RWPE2 (cell line): Measurements from ENCODE around the gene DLG2.

Source experiments
- ATAC-seq: fragments of 200-7000 bp; cut with Tn5 transposase; 3 replicates; pipeline ENCODE4 v1.9.1; 2021; ENCODE audit warnings: low read depth
- DNase-seq: peaks from one replicate; pipeline ENCODE4 v3.0.0-alpha.2; 2020; ENCODE audit warnings: low spot score
- H3K27ac ChIP-seq: fragments of 450-650 bp; 2 replicates; pipeline ENCODE4 v1.5.1; 2017; ENCODE audit warnings: mild to moderate bottlenecking; ENCODE audit not compliant: poor library complexity, severe bottlenecking
- H3K27me3 ChIP-seq: fragments of 250-450 bp; sonication (Bioruptor Pico); 2 replicates; pipeline ENCODE4 v1.5.1; 2021; ENCODE audit warnings: mild to moderate bottlenecking, moderate library complexity; ENCODE audit not compliant: insufficient read depth, poor library complexity, severe bottlenecking
- H3K36me3 ChIP-seq: fragments of 250-450 bp; sonication (Bioruptor Pico); 2 replicates; pipeline ENCODE4 v1.5.1; 2020; ENCODE audit warnings: low read depth, mild to moderate bottlenecking, moderate library complexity
- H3K4me1 ChIP-seq: fragments of 250-450 bp; sonication (Bioruptor Pico); 2 replicates; pipeline ENCODE4 v1.5.1; 2021; ENCODE audit warnings: mild to moderate bottlenecking, moderate library complexity; ENCODE audit not compliant: insufficient read depth, poor library complexity, severe bottlenecking
- H3K4me3 ChIP-seq: fragments of 250-450 bp; sonication (Bioruptor Pico); 2 replicates; pipeline ENCODE4 v1.5.1; 2021; ENCODE audit warnings: mild to moderate bottlenecking, moderate library complexity; ENCODE audit not compliant: severe bottlenecking
- H3K9me3 ChIP-seq: fragments of 250-450 bp; sonication (Bioruptor Pico); 2 replicates; pipeline ENCODE4 v1.5.1; 2021; ENCODE audit warnings: mild to moderate bottlenecking, moderate library complexity; ENCODE audit not compliant: severe bottlenecking
- TF ChIP-seq, protein P1 (sequence below): fragments of 450-650 bp; IDR thresholded peaks from one replicate; pipeline ENCODE4 v1.5.1; 2017; ENCODE audit warnings: mild to moderate bottlenecking, moderate library complexity; ENCODE audit not compliant: poor library complexity, severe bottlenecking

Gene DLG2

DNA sequence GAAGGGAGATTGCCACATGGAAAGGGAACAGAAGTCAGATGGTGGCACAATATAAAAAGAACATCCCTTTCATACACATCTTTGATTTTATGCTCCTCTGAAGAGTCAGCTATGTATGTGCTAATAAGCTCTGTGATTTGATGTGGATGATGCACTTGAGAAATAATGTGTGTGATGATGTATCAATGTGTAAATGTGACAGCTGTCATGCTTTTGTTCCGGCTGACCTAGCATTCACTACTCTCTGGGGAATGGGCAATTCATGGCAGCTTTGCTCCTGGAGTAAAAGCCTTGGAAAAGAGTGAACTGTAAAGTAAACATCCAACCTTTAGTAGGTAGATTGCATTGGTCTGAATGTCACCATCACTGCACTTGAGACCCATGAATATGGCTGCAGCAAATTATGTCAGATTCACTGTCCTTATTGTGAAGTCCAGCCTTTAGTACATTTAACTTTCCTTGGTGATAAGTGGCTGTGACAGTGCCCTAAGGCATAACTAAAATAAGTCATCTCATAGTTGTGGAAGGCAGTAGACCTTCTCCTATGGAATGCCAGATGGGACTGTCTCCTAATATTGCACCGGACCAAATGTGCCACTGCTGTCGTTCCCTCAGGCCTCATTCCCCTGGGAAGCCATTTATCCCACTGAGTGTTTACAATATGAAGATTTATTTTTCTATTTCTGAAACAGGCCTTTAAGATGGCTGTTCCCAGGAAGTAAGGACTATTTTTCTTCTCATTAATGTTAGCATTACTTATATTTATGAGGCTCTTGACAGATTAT is 2162.8 kb downstream of the DLG2 start:
- Histone ChIP-seq H3K4me1 (no peaks in the 10 kb centered on the region), H3K9me3 (no peaks in the 10 kb centered on the region), H3K27ac (no peak overlapping the region), H3K27me3 (peaks cover 2% of the 10 kb centered on the region), H3K36me3 (no peaks in the 10 kb centered on the region), H3K4me3 (no peak overlapping the region)
- ATAC-seq = no peak
- TF ChIP-seq, protein P1, sequence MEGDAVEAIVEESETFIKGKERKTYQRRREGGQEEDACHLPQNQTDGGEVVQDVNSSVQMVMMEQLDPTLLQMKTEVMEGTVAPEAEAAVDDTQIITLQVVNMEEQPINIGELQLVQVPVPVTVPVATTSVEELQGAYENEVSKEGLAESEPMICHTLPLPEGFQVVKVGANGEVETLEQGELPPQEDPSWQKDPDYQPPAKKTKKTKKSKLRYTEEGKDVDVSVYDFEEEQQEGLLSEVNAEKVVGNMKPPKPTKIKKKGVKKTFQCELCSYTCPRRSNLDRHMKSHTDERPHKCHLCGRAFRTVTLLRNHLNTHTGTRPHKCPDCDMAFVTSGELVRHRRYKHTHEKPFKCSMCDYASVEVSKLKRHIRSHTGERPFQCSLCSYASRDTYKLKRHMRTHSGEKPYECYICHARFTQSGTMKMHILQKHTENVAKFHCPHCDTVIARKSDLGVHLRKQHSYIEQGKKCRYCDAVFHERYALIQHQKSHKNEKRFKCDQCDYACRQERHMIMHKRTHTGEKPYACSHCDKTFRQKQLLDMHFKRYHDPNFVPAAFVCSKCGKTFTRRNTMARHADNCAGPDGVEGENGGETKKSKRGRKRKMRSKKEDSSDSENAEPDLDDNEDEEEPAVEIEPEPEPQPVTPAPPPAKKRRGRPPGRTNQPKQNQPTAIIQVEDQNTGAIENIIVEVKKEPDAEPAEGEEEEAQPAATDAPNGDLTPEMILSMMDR = no peak
- no peak for DNase-seq

DNA sequence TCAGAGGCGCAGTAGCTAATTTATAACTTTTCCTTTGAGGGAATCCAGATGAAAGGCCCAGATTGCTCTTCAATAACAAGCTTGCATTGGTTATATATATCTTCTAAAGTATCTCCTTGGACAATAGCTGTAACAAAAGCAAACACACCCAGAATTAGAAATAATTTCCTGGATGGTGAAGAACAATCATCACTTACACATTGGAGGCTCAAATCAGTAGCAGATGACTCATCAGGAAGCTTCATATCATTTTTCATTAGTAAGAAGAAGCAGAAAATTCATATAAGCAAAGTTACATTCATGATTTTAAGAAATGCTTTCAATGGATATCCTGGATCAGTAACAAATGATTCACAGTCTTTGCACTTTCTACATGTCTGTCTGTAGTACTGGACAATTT is 2167.3 kb downstream of the DLG2 start:
- Histone ChIP-seq H3K27ac (no peak overlapping the region), H3K9me3 (no peaks in the 10 kb centered on the region), H3K36me3 (no peaks in the 10 kb centered on the region), H3K4me1 (no peaks in the 10 kb centered on the region), H3K4me3 (no peak overlapping the region), H3K27me3 (no peaks in the 10 kb centered on the region)
- ATAC-seq = no peak
- DNase-seq = no peak
- TF ChIP-seq, protein P1 = no peak

DNA sequence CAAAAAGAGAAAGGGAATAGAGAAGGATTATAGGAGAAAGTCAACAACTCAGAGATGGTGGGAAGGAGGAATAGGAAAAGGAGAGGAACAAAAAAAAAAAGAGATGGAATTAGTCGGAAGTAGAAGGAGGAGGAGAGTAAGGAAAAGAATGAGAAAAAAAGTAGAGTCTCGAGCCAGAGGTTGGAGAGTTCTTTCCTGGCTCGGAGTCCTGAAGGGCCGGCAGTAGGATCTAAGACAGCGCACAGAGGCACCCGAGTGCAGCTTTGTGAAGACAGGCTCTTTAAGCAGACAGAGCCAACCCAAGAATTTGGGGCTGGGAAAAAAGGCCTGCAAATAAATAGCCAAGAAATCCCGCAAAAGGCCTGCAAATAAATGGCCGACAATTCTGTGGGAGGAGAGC is 2170.6 kb downstream of the DLG2 start:
- H3K27ac ChIP-seq = no peak overlapping the region

DNA sequence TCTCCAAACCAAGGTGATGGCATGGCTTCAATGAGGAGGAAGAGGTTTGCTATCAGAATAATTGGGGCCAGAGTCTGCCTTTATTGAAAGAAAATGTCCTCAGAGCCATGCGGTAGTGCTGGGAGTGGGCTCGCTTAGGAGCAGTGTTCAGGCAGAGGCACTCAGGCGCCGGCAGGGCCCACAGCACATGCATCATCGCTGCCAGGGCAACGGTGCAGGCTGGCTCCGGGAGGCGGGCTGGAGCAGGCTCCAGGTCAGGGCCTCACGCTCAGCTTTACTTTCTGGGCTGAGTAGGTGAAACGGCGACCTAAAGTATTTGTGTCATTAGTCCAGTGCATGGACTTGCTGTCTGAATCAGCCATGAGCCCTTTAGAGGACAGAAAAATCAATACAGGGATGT is 2171.1 kb downstream of the DLG2 start:
- TF ChIP-seq, protein P1 = no peak
- H3K4me1 ChIP-seq = no peaks in the 10 kb centered on the region
- H3K4me3 ChIP-seq = no peak overlapping the region
- no peaks in the 10 kb centered on the region for H3K36me3 ChIP-seq
- DNase-seq (no peak), ATAC-seq (no peak)
- H3K27ac ChIP-seq = no peak overlapping the region
- no peaks in the 10 kb centered on the region for H3K27me3 ChIP-seq
- H3K9me3 ChIP-seq = no peaks in the 10 kb centered on the region

More for the DNA sequence above, 2170.6 kb downstream of the DLG2 start:
- DNase-seq = no peak
- Histone ChIP-seq H3K4me3 (no peak overlapping the region), H3K4me1 (no peaks in the 10 kb centered on the region), H3K36me3 (no peaks in the 10 kb centered on the region), H3K27me3 (no peaks in the 10 kb centered on the region), H3K9me3 (no peaks in the 10 kb centered on the region)
- no peak for ATAC-seq
- TF ChIP-seq, protein P1 = no peak

DNA sequence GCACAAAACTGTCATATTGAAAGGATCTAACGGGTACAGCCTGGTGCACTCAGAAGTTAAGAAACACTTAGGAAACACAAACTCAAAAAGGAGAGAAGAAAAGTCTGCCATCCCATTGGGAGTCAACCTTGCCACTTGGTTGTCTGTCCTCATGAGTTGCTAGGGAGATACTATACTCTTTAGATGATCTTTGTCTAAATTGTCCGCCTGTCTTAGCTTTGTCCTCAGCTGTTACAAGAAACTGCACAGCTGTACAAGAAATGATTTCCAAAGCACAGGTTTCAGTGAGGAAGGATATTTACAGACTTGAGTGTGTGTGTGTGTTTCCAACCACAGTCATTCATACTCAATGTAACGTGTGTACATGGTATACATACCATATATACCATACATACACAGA is 2171.8 kb downstream of the DLG2 start:
- ATAC-seq (no peak), DNase-seq (no peak)
- no peaks in the 10 kb centered on the region for H3K9me3 ChIP-seq
- no peak overlapping the region for H3K4me3 ChIP-seq
- no peaks in the 10 kb centered on the region for H3K36me3 ChIP-seq
- TF ChIP-seq, protein P1 = no peak
- H3K27me3 ChIP-seq = no peaks in the 10 kb centered on the region
- no peak overlapping the region for H3K27ac ChIP-seq
- H3K4me1 ChIP-seq = no peaks in the 10 kb centered on the region
